Fibroblast of upper back skin (primary cell): ENCODE results near the gene PPHLN1.

Experiments
- DNase-seq: peaks from one replicate; pipeline ENCODE4 v3.0.0-alpha.2; 2013

PPHLN1 gene

DNA sequence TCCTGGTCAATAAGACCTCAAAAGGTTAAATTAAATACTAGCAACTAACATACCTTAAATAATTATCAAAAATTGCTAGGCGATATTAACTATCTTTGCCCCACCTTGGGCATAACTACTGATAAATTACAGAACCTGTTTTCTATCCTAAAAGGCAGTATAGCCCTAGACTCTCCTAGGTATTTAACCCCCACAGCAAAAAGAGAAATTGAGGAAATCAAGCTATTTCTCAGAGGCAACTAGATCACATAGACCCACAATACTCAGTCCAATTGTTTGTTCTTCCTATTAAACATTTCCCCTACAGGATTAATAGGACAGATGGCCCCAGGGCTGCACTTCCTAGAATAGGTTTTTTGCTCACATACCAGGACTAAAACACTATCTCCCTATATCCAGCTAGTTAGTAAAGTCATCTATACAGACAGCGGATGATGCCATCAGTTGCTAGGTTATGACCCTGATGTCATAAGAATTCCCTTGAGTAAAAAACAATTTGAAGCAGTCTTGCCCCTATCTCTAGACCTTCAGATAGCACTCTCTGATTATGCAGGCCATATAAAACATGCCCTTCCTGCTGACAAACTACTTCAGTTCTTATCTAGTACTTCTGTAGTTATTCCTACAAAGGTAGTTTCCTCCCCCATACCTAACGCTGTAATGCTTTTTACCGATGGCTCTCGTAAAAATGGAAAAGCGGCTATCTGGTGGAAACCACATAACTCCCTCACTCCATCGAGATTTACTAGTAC, 118.4 kb downstream of the PPHLN1 start:
- no peak for DNase-seq

DNA sequence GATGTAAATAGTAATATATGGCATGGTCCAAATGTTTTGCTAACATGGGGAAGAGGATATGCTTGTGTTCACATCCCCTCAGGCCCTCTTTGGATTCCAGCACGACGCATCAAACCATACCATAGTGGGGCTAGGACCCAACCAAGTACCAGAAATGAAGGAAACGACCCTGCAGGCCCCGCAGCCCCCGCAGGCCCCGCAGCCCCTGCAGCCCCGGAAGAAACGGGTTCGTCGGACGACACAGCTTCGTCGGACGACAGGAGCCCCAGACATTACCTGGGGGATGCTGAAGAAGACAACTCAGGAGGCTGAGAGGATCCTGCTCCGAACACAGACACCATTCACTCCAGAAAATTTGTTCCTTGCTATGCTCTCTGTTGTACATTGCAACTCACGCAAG, 119.9 kb downstream of the PPHLN1 start:
- DNase-seq, result no peak

DNA sequence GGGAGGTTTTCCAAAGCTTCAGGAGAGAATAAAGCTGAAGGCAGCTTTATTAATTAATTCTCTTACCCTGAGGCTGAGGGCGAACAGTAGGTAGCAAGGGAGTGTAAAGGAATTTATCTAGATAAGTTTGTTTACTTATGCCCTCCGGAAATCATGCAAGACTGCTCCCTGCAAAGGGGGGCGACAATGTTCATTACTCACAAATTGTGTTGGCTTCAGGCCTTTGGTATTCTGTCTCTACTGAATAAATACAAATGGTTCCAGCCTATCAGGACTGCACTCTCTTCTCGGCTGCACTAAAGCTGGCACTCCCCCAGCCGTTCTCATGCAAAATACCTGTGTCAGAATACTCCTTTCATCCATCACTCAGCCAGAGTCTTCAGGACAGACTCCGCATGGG, 120.8 kb downstream of the PPHLN1 start:
- no peak for DNase-seq

DNA sequence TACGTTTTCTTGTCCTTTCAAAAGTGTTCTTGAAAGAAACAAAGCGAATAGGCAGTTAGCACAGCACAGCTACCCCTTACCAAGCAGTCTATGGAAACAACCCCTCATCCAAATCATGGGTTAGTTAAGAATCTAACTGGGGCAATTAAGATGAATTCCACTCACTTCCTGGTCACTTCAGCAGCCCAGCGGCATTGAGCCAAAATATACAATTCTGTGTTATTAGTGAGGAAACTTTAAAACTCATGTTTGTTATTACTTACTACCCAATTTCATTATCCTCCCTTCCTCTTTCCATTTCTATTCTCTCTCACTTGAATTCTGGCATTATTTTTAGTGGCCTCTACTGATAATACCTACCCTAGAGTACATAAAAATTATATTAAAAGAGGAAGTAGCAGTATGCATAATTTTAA, 121.4 kb downstream of the PPHLN1 start:
- no peak for DNase-seq

- DNase-seq, result no peak
These were observed 122.9 kb downstream of the PPHLN1 start for GRCh38 chr12:42448841-42449240.

GRCh38 chr12:42450248-42450647, 124.3 kb downstream of the PPHLN1 start:
- peak; percentile 77 for DNase-seq

DNA sequence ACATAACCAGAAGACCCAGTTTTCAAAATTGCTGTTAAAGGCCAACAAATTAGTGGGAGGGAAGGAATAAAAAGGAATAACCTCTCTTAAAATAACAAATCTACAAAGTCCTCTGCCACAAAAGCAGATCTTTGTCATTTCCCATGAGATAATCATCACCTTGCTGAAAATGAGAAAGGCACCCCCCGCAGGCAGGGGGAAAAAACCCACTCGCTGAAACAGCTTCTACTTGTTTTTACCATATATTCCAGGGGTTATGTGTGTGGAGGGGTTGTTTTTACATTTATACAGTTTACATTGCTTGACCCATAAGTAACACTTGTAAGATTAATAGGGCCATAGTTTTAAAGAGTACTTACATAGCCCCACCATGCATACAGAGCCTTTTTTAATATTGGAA, 132.6 kb downstream of the PPHLN1 start:
- DNase-seq, result no peak

DNA sequence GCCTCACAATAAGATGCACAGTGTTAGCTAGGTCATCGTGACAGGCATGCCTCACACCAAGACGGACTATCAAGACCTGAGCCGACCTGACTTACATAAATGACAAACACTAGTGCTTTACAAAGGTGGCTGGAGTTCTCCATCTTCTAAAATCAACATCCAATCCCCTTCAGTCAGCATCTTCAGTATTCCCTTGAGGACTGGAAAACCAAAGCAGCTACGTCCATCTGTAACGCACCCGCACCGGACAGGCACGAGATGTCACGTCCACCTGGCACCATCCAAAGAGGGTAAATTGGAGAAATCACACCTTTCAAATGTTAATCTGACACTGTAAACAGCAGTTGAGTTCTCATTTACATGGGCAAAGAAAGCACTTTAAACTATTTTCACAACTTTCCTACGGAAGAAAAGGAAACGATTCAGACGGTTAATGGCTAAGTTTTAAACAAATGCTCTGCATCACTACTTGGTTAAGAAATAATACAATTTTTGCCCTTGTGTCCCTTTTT, 133.4 kb downstream of the PPHLN1 start:
- no peak for DNase-seq

- no peak for DNase-seq
These were observed 136.5 kb downstream of the PPHLN1 start for GRCh38 chr12:42462486-42462885.

- no peak for DNase-seq
These were observed 137.7 kb downstream of the PPHLN1 start for GRCh38 chr12:42463671-42464070.

DNA sequence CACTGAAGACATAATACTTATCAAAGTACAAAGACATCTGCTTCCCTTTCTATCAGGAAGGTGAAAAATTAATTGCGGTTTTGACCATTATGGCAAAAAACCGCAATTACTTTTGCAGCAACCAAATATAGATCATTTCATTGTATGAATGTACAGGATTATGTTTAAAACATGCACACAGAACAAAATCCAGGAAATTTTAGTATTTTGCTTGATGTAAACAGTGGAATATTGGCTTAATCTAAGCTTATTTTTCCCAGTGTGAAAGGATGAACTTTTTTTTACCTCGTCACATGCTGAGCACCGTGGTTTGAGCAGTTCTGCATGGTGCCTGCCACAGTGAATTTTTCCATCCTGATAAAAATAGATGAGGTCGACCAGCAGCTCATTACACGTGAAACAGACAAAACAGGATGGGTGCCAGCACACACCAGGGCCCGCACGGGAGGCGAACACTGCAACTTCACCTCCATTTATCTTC, 142.4 kb downstream of the PPHLN1 start:
- DNase-seq, result no peak

DNA sequence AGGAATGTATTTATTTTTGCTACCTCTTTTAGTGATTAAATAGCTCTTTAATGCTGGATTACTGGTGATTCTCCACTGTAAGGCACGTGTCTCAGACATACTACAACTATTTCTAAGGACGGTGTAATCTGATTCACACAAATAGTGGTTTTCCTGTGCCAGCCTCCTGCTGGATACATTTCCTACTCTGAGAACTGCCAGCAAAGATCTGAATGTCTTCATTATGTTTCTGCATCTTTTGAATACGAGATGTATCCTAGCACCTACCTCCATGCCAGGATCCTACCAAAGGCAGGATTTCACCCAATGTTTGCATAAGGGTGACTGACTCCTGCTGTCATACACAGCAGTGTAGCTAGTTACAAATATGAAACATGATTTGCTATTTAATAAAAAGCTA, 143.0 kb downstream of the PPHLN1 start:
- no peak for DNase-seq

DNA sequence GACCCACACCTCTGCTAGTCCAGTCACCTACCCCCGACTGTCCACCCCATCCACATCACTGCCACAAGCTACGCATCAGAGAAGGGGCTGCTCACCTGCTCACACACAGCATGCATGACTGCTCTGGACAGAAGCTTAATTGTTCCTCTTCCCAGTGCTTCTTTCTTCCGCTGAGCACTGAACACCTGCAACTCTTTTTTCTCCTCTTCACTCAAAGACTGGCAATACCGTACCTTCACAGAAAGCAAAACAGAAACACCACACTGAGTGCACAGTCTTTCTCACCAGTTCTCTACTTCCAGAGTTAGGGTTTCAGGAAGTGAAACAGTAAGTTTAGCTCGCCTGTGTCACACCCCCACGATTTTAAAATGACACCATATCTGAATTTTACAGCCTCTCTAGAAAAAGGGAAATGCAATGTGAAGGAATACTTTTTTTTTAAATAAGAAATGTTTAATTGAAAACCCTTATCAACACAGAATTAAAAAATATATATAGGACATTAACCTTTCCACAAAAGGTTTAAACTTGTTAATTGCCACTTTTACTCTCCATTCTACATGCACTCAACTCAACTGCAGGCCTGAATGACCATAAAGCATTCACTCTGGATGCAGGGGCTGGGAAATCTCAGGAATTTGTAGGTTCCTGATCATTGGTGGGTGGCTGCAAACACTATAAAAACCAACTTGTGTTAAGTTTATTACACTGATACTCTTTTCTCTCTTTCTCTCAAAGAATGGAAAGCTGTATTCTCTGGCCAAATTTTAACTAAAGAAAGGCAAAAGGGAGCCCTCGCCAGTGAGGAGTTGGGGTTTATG, 143.6 kb downstream of the PPHLN1 start:
- no peak for DNase-seq

GRCh38 chr12:42472376-42472775, 146.4 kb downstream of the PPHLN1 start:
- no peak for DNase-seq

DNA sequence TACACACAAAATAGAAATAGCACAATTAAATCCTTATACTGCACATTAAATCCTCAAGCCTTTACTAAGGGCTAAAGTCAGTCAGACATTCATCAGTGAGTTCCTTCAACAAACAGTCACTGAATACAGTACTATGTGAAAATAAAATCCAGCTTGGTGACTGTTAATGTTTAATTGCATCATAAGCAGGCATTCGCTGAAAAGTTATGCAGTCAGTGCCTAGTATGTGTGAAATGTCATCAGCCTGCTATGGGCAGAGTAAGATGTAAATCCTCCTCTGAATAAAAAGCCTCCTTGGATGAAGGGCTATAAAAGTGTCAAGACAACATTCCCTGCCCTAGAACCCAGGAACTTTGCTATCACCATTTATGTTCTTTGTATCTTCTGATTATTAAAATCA, 147.2 kb downstream of the PPHLN1 start:
- peak; percentile 77 for DNase-seq

GRCh38 chr12:42473561-42473960, 147.6 kb downstream of the PPHLN1 start:
- peak; percentile 18 for DNase-seq

DNA sequence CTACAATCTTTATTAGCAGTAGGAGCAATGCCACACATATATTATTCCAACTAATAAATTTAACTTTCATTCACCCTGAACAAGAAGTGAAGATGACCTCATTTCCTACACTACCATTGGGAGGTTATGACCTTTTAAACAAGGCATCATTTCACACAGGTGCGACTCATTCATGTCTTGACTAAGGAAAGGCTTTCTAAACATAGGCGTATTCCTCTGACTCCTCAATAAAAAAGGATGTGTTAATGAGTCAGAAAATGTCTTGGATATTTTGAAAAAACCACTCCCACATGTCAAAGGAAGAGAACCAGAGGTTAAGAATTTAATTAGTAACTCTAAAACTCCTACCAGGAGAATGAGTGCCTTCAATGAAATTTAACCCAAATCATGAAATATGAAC, 148.4 kb downstream of the PPHLN1 start:
- peak; percentile 59 for DNase-seq

- DNase-seq, result no peak
These were observed 149.1 kb downstream of the PPHLN1 start for GRCh38 chr12:42475106-42475505.

DNA sequence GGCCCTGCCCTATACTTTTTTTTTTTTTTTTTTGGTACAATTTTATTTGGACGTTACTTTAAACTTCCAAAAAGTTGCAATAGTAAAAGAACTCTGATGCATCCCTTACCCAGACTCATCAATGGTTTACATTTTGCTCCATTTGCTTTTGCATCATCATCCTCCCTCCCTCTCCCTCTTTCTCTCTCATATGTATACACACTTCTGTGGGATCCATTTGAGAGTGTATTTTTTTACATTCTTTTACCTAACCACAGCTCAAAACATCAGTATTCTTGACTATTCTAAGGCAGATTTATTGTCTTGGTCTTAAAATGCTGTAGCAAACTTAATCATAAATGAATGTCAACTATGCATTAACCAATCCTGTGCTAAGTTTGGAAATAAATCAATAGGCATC, 152.0 kb downstream of the PPHLN1 start:
- DNase-seq, result peak; percentile 79

- DNase-seq, result no peak
These were observed 155.4 kb downstream of the PPHLN1 start for GRCh38 chr12:42481368-42481767.

DNA sequence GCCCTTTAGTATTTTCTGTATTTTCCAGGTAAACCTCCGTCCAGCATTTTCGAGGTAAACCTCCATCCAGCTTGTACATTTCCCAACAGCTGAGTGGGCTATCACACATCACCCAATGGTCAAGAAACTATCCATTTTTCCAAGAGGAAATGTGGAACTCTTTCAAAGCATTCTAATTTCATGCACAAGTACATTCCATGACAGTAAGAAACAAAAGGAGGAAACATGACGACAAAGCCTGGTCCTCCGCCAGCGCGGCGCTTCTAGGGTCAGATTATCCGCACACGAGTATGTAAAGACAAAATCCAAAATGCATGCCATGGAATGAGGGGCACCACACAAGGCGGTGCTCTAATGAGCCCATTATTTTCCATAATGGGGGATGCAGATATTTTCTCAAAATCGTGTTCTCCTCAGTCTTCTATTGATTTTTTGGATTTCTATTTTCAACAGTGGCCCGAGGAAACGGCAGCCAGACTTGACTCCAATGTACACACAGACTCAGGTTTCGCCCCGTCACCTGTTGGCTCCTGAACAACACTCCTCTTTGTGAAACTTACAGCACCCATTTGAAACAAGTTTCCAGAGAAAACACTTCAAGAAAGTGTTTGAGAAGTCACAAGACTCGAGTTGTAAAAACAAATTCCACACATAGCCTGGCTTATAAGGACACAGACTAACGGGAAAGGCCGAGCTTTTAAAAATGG, 156.2 kb downstream of the PPHLN1 start:
- peak; percentile 31 for DNase-seq

DNA sequence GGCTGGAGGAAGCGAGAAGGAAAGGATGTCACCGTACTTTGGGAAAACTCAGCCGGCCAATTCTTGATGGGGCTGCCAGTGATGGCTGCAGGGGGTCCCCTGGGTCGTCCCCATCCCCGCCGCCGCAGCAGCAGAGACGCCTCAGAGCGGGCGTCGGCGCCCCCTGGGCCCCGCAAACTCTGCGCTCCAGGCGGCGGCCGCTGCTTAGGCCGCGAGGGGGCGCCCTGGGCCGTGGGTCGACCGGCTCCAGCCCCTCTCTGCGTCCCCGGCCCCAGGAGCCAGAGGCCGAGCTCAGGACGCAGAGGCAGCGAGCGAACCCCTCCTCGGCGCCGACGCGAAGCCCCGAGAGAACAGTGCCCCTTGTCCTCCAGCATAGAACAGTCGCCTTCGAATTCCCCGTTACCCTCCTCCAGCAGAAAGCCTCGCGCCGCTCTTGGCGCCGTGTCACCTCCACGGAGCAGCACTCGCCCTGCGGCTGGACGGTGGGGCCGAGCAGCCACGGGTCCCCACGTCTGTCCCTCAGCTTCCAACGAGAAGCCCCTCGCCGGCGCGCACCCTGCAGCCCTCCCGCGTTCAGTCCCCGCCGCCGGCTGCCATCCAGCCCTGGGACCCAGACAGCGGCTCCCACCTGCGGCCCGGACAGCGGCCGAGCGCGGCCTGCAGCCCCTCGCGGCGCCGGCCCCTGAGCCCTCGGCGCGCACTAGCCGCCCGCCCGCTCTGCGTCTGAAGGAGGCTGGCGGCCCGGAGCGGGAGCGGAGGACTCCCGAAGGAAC, 157.0 kb downstream of the PPHLN1 start:
- peak; percentile 54 for DNase-seq

DNA sequence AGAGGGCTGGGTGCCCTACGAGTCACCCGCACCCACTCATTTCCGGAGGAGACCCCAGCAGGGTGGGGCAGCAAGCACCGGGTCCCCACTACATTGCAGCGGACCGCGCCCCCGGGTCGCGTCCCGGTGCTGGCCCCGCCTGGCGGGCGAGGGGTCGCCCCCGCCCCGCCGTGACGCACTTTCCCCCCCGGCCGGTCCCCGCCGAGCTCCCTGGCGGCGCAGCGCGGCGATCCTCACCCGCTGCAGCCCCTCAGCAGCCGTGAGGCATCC, 157.5 kb downstream of the PPHLN1 start:
- peak; percentile 10 for DNase-seq
